Panc1 (cell line): ENCODE measurements around the gene CHID1.

Source experiments
- POLR2AphosphoS5 ChIP-seq: IDR thresholded peaks from 2 replicates; pipeline ENCODE4 v1.6.1; 2012; ENCODE audit warnings: mild to moderate bottlenecking, low read depth, low read length, moderate library complexity
- SIN3A ChIP-seq: IDR thresholded peaks from 2 replicates; pipeline ENCODE4 v1.6.1; 2012; ENCODE audit warnings: low read depth, mild to moderate bottlenecking, low read length, moderate library complexity, borderline replicate concordance; ENCODE audit not compliant: insufficient read depth
- TCF7L2 ChIP-seq: IDR thresholded peaks from 2 replicates; pipeline ENCODE4 v1.6.1; 2011; ENCODE audit warnings: mild to moderate bottlenecking, low read depth, low read length, inconsistent platforms
- TF ChIP-seq, protein P1 (sequence below): fragments of 450-650 bp; IDR thresholded peaks from 2 replicates; pipeline ENCODE4 v1.5.1; 2017; ENCODE audit warnings: mild to moderate bottlenecking
- TF ChIP-seq, protein P2 (sequence below), 2 experiments: IDR thresholded peaks; 2 replicates each; pipeline ENCODE4 v1.6.1; 2011 to 2012; ENCODE audit warnings: low read depth in 2 of 2, control low read depth in 1 of 2, low read length in 1 of 2, mild to moderate bottlenecking in 1 of 2, moderate library complexity in 1 of 2; ENCODE audit not compliant: insufficient read depth in 1 of 2

DNA sequence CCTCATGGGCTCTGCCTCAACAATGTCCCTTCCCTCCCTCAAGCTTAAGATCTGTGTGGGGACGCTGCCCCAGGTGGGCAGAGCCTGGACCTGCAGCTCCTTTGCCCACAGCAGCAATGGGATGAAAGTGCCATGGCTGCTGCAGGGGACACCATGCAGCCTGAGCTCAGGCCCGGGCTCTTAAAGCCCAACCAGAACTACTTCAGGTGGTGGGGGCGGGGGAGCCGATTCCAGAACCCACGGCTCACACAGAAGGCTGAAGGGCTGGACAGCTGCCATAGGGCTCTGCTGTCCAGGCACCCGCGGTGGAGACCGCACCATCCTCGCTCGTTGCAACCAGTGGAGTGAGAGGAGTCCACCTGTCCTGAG is 12.5 kb downstream of the CHID1 start:
- TF ChIP-seq, protein P1, sequence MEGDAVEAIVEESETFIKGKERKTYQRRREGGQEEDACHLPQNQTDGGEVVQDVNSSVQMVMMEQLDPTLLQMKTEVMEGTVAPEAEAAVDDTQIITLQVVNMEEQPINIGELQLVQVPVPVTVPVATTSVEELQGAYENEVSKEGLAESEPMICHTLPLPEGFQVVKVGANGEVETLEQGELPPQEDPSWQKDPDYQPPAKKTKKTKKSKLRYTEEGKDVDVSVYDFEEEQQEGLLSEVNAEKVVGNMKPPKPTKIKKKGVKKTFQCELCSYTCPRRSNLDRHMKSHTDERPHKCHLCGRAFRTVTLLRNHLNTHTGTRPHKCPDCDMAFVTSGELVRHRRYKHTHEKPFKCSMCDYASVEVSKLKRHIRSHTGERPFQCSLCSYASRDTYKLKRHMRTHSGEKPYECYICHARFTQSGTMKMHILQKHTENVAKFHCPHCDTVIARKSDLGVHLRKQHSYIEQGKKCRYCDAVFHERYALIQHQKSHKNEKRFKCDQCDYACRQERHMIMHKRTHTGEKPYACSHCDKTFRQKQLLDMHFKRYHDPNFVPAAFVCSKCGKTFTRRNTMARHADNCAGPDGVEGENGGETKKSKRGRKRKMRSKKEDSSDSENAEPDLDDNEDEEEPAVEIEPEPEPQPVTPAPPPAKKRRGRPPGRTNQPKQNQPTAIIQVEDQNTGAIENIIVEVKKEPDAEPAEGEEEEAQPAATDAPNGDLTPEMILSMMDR = peak; percentile 79; the same call in 1 of the 2 replicates
- TF ChIP-seq, protein P2, sequence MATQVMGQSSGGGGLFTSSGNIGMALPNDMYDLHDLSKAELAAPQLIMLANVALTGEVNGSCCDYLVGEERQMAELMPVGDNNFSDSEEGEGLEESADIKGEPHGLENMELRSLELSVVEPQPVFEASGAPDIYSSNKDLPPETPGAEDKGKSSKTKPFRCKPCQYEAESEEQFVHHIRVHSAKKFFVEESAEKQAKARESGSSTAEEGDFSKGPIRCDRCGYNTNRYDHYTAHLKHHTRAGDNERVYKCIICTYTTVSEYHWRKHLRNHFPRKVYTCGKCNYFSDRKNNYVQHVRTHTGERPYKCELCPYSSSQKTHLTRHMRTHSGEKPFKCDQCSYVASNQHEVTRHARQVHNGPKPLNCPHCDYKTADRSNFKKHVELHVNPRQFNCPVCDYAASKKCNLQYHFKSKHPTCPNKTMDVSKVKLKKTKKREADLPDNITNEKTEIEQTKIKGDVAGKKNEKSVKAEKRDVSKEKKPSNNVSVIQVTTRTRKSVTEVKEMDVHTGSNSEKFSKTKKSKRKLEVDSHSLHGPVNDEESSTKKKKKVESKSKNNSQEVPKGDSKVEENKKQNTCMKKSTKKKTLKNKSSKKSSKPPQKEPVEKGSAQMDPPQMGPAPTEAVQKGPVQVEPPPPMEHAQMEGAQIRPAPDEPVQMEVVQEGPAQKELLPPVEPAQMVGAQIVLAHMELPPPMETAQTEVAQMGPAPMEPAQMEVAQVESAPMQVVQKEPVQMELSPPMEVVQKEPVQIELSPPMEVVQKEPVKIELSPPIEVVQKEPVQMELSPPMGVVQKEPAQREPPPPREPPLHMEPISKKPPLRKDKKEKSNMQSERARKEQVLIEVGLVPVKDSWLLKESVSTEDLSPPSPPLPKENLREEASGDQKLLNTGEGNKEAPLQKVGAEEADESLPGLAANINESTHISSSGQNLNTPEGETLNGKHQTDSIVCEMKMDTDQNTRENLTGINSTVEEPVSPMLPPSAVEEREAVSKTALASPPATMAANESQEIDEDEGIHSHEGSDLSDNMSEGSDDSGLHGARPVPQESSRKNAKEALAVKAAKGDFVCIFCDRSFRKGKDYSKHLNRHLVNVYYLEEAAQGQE (IDR thresholded peaks at IDR 0.05; ENCODE audit: insufficient read depth in 1 of 2, low read depth in 2 of 2, low read length in 1 of 2) = no peak
- TF ChIP-seq POLR2AphosphoS5 (no peak), SIN3A (no peak), TCF7L2 (no peak)
